HG03066 (cell line): ENCODE data around the gene ZNF580.

Source experiments
- ATAC-seq: cut with Tn5 transposase; IDR thresholded peaks from one replicate; pipeline ENCODE4 v1.9.1; 2021; ENCODE audit warnings: low read depth; ENCODE audit not compliant: unreplicated experiment

ZNF580 gene

GRCh38 chr19:55605637-55606470 lies 34.9 kb upstream of the ZNF580 start, which contains the start of gene ZNF865:
Gene ZNF865, plus strand, starts transcription at chr19:55605647. Its CDS starts 7,972 bp downstream, at chr19:55613619.
- ATAC-seq = no peak

- no peak for ATAC-seq
Observed at GRCh38 chr19:55606471-55606787, 34.4 kb upstream of the ZNF580 start.

GRCh38 chr19:55606817-55607216 lies 34.0 kb upstream of the ZNF580 start:
- no peak for ATAC-seq

- no peak for ATAC-seq
Observed at GRCh38 chr19:55609326-55609725, 31.5 kb upstream of the ZNF580 start.

- ATAC-seq = no peak
Observed at GRCh38 chr19:55611300-55611982, 29.4 kb upstream of the ZNF580 start.

GRCh38 chr19:55611983-55612645 lies 28.7 kb upstream of the ZNF580 start:
- no peak for ATAC-seq

- no peak for ATAC-seq
Observed at GRCh38 chr19:55613396-55613795, 27.4 kb upstream of the ZNF580 start.

- ATAC-seq = no peak
Observed at GRCh38 chr19:55613930-55614710, 26.7 kb upstream of the ZNF580 start.

- ATAC-seq = no peak
Observed at GRCh38 chr19:55614711-55615542, 25.9 kb upstream of the ZNF580 start.

GRCh38 chr19:55615543-55616394 lies 25.0 kb upstream of the ZNF580 start:
- no peak for ATAC-seq

GRCh38 chr19:55616395-55616875 lies 24.4 kb upstream of the ZNF580 start:
- ATAC-seq = no peak

- no peak for ATAC-seq
Observed at GRCh38 chr19:55617426-55617825, 23.4 kb upstream of the ZNF580 start.

GRCh38 chr19:55618426-55618825 lies 22.4 kb upstream of the ZNF580 start:
- no peak for ATAC-seq

GRCh38 chr19:55619286-55619685 lies 21.5 kb upstream of the ZNF580 start:
- no peak for ATAC-seq

- ATAC-seq = no peak
Observed at GRCh38 chr19:55620410-55621204, 20.2 kb upstream of the ZNF580 start.

GRCh38 chr19:55621205-55621672 lies 19.6 kb upstream of the ZNF580 start:
- no peak for ATAC-seq

- ATAC-seq = no peak
Observed at GRCh38 chr19:55621673-55622231, 19.1 kb upstream of the ZNF580 start.
